H1 (cell line): ENCODE results near the gene PTPRG. TPM values are rescaled to one million over a fixed set of nuclear protein-coding genes. Genes with fewer than 3 reads are reported as not detected.
A peak's percentile ranks its signal among the peaks of the same experiment; 100 is the strongest.

Experiments used
- CTCF ChIA-PET: fragments of 300-600 bp; sonication (Branson Sonifier 250); formaldehyde crosslinking; loops from one replicate; lab custom pipeline; 2021; ENCODE audit not compliant: partially characterized antibody; lab: Charles Lee
- POLR2A ChIA-PET: fragments of 300-600 bp; sonication (Branson Sonifier 250); formaldehyde crosslinking; loops from one replicate; lab custom pipeline; 2021; ENCODE audit warnings: inconsistent platforms; ENCODE audit not compliant: partially characterized antibody; lab: Charles Lee
- DNase-seq, 2 experiments: peaks; one replicate each; pipeline versions ENCODE4 v3.0.0 to v3.0.0-alpha.2; 2010 to 2022; ENCODE audit warnings: low spot score in 2 of 2, low read depth in 1 of 2, mixed read lengths in 1 of 2
- FAIRE-seq: peaks from 2 replicates; lab custom pipeline; 2011; peaks lifted over from hg19 to GRCh38; lab: Jason Lieb, UNC
- H2AFZ ChIP-seq: 2 replicates; pipeline ENCODE4 v1.8.1; 2012; ENCODE audit warnings: low read length, inconsistent platforms
- H2AK5ac ChIP-seq: 2 replicates; pipeline ENCODE4 v1.6.1; 2013; ENCODE audit warnings: low read depth, low read length
- H2BK120ac ChIP-seq: replicated peaks from 2 replicates; pipeline ENCODE3; 2013; ENCODE audit warnings: low read depth, low read length, inconsistent platforms
- H2BK12ac ChIP-seq: 2 replicates; pipeline ENCODE4 v1.6.1; 2013; ENCODE audit warnings: low read depth, low read length
- H2BK15ac ChIP-seq: 2 replicates; pipeline ENCODE4 v1.6.1; 2013; ENCODE audit warnings: low read length
- H2BK20ac ChIP-seq: 2 replicates; pipeline ENCODE4 v1.6.1; 2013; ENCODE audit warnings: low read length
- H2BK5ac ChIP-seq: 2 replicates; pipeline ENCODE4 v1.6.1; 2013; ENCODE audit warnings: low read depth, low read length
- H3K14ac ChIP-seq: 2 replicates; pipeline ENCODE4 v1.6.1; 2013; ENCODE audit warnings: inconsistent platforms; ENCODE audit not compliant: insufficient read length
- H3K18ac ChIP-seq: 2 replicates; pipeline ENCODE4 v1.6.1; 2013; ENCODE audit warnings: low read length; ENCODE audit errors: extremely low read depth
- H3K23ac ChIP-seq: 2 replicates; pipeline ENCODE4 v1.6.1; 2013; ENCODE audit warnings: inconsistent platforms; ENCODE audit not compliant: insufficient read length
- H3K23me2 ChIP-seq: 2 replicates; pipeline ENCODE4 v1.6.1; 2013; ENCODE audit warnings: low read depth, low read length
- H3K27ac ChIP-seq: 2 replicates; pipeline ENCODE4 v1.6.1; 2011; ENCODE audit warnings: low read depth, low read length, inconsistent platforms
- H3K27me3 ChIP-seq, 4 experiments: replicated peaks in 1 of 4; 1 replicate in 1 of 4; 2 replicates in 3 of 4; pipeline versions ENCODE4 v1.6.1 to v1.8.1; 2011 to 2013; ENCODE audit warnings: low read length in 3 of 4, mild to moderate bottlenecking in 3 of 4, inconsistent platforms in 2 of 4, mixed read lengths in 2 of 4, moderate library complexity in 1 of 4; ENCODE audit not compliant: control insufficient read depth in 3 of 4, insufficient read depth in 3 of 4; ENCODE audit errors: extremely low read depth in 1 of 4
- H3K36me3 ChIP-seq, 4 experiments: 2 replicates each; pipeline versions ENCODE4 v1.6.1 to v1.8.1; 2011 to 2013; ENCODE audit warnings: mild to moderate bottlenecking in 4 of 4, low read length in 3 of 4, moderate library complexity in 2 of 4, control low read depth in 1 of 4, inconsistent platforms in 1 of 4; ENCODE audit not compliant: insufficient read depth in 4 of 4, control insufficient read depth in 2 of 4
- H3K4ac ChIP-seq: replicated peaks from 2 replicates; pipeline ENCODE3; 2013; ENCODE audit warnings: low read length, low read depth, mixed read lengths, inconsistent platforms; ENCODE audit not compliant: insufficient read length
- H3K4me1 ChIP-seq, 4 experiments: replicated peaks in 1 of 4; 1 replicate in 1 of 4; 2 replicates in 3 of 4; pipeline versions ENCODE4 v1.6.1 to v1.8.1; 2011 to 2013; ENCODE audit warnings: low read length in 3 of 4, inconsistent platforms in 2 of 4, mixed read lengths in 1 of 4; ENCODE audit not compliant: insufficient read depth in 4 of 4, control insufficient read depth in 3 of 4
- H3K4me2 ChIP-seq, 2 experiments: 2 replicates each; pipeline versions ENCODE4 v1.6.1 to v1.8.1; 2011 to 2013; ENCODE audit warnings: low read depth in 2 of 2, low read length in 2 of 2, control low read depth in 1 of 2, inconsistent platforms in 1 of 2, mild to moderate bottlenecking in 1 of 2; ENCODE audit not compliant: insufficient read depth in 1 of 2
- H3K4me3 ChIP-seq, 4 experiments: fragments of 200-600, 300-600 bp in 1 of 4; sonication (generic), shearing (Covaris generic), sonication (Bioruptor Twin) in 1 of 4; 2 replicates each; pipeline versions ENCODE4 v1.5.1 to v1.8.1; 2011 to 2016; ENCODE audit warnings: low read length in 4 of 4, low read depth in 3 of 4, control low read depth in 2 of 4, inconsistent platforms in 2 of 4, mild to moderate bottlenecking in 2 of 4, mixed read lengths in 1 of 4, moderate library complexity in 1 of 4; ENCODE audit not compliant: insufficient read depth in 2 of 4; ENCODE audit errors: extremely low read depth in 1 of 4
- H3K56ac ChIP-seq: replicated peaks from 2 replicates; pipeline ENCODE3; 2013; ENCODE audit warnings: low read depth, mild to moderate bottlenecking, mixed read lengths, low read length, inconsistent platforms; ENCODE audit not compliant: insufficient read length
- H3K79me1 ChIP-seq: 2 replicates; pipeline ENCODE4 v1.6.1; 2013; ENCODE audit warnings: low read depth, low read length, control low read depth
- H3K79me2 ChIP-seq, 2 experiments: 2 replicates each; pipeline versions ENCODE4 v1.6.1 to v1.8.1; 2012 to 2013; ENCODE audit warnings: low read length in 2 of 2, mild to moderate bottlenecking in 2 of 2, inconsistent platforms in 1 of 2; ENCODE audit not compliant: insufficient read depth in 2 of 2, control insufficient read depth in 1 of 2
- H3K9ac ChIP-seq, 4 experiments: replicated peaks in 1 of 4; 1 replicate in 1 of 4; 2 replicates in 3 of 4; pipeline versions ENCODE4 v1.6.1 to v1.8.1; 2011 to 2013; ENCODE audit warnings: low read depth in 3 of 4, low read length in 3 of 4, control low read depth in 2 of 4, mild to moderate bottlenecking in 2 of 4, moderate library complexity in 2 of 4, inconsistent platforms in 1 of 4; ENCODE audit errors: extremely low read depth in 1 of 4
- H3K9me3 ChIP-seq, 2 experiments: 2 replicates each; pipeline versions ENCODE4 v1.6.1 to v1.8.1; 2012 to 2013; ENCODE audit warnings: mild to moderate bottlenecking in 2 of 2, moderate library complexity in 2 of 2, control low read depth in 1 of 2, inconsistent platforms in 1 of 2, low read depth in 1 of 2, low read length in 1 of 2, mixed read lengths in 1 of 2; ENCODE audit not compliant: insufficient read depth in 2 of 2
- H4K20me1 ChIP-seq, 2 experiments: replicated peaks in 1 of 2; 2 replicates each; pipeline versions ENCODE3 to v1.8.1; 2011 to 2013; ENCODE audit warnings: inconsistent platforms in 2 of 2, low read length in 2 of 2, mild to moderate bottlenecking in 1 of 2; ENCODE audit not compliant: insufficient read depth in 2 of 2, control insufficient read depth in 1 of 2
- H4K5ac ChIP-seq: 2 replicates; pipeline ENCODE4 v1.6.1; 2013; ENCODE audit warnings: low read length, low read depth, mixed read lengths, inconsistent platforms; ENCODE audit not compliant: insufficient read length
- H4K8ac ChIP-seq: 2 replicates; pipeline ENCODE4 v1.8.0; 2013; ENCODE audit warnings: mild to moderate bottlenecking, moderate library complexity, low read length, inconsistent platforms; ENCODE audit not compliant: insufficient read depth; ENCODE audit errors: extremely low read depth
- H4K91ac ChIP-seq: replicated peaks from 2 replicates; pipeline ENCODE3; 2013; ENCODE audit warnings: low read length, mixed read lengths, inconsistent platforms; ENCODE audit not compliant: insufficient read length
- ASH2L ChIP-seq: fragments of 200-600, 300-600 bp; sonication (generic); IDR thresholded peaks from one replicate; pipeline ENCODE4 v1.7.1; 2017; ENCODE audit warnings: low read length
- CREB1 ChIP-seq: IDR thresholded peaks from 2 replicates; pipeline ENCODE4 v1.6.1; 2012; ENCODE audit warnings: inconsistent platforms
- GABPA ChIP-seq: IDR thresholded peaks from 2 replicates; pipeline ENCODE4 v1.6.1; 2011; ENCODE audit warnings: mild to moderate bottlenecking, low read length, moderate library complexity, borderline replicate concordance; ENCODE audit not compliant: insufficient read depth
- GTF2F1 ChIP-seq: IDR thresholded peaks from 2 replicates; pipeline ENCODE4 v1.6.1; 2012; ENCODE audit warnings: low read depth, low read length, improper control_type of control experiment, borderline replicate concordance
- JUN ChIP-seq: IDR thresholded peaks from 2 replicates; pipeline ENCODE4 v1.6.1; 2011; ENCODE audit warnings: low read depth, mild to moderate bottlenecking, improper control_type of control experiment, low read length
- NRF1 ChIP-seq: IDR thresholded peaks from 2 replicates; pipeline ENCODE4 v1.6.1; 2011; ENCODE audit warnings: mild to moderate bottlenecking, low read depth, low read length, improper control_type of control experiment
- POLR2AphosphoS5 ChIP-seq: IDR thresholded peaks from 2 replicates; pipeline ENCODE4 v1.6.1; 2011; ENCODE audit warnings: low read depth, low read length
- RAD21 ChIP-seq, 2 experiments: IDR thresholded peaks in 1 of 2; conservative IDR thresholded peaks in 1 of 2; 2 replicates each; pipeline ENCODE4 v1.6.1; 2011; ENCODE audit warnings: low read depth in 2 of 2, low read length in 2 of 2, improper control_type of control experiment in 1 of 2, inconsistent platforms in 1 of 2, mild to moderate bottlenecking in 1 of 2, moderate library complexity in 1 of 2
- SIX5 ChIP-seq: IDR thresholded peaks from 2 replicates; pipeline ENCODE4 v1.6.1; 2011; ENCODE audit warnings: mild to moderate bottlenecking, low read depth, low read length
- TBP ChIP-seq: IDR thresholded peaks from 2 replicates; pipeline ENCODE4 v1.6.1; 2011; ENCODE audit warnings: low read depth, low read length, improper control_type of control experiment
- TEAD4 ChIP-seq: IDR thresholded peaks from 2 replicates; pipeline ENCODE4 v1.6.1; 2012; ENCODE audit warnings: low read depth, low read length, inconsistent platforms, mixed read lengths
- ZNF274 ChIP-seq: IDR thresholded peaks from 2 replicates; pipeline ENCODE4 v1.7.0; 2012; ENCODE audit warnings: low read length, borderline replicate concordance; ENCODE audit errors: extremely low read depth
- WGBS, 2 experiments: shearing (Covaris generic) in 1 of 2; methylation state at CpG; one replicate each; pipeline versions ENCODE4 v1.1.6 to v1.1.7; 2013 to 2015; ENCODE audit warnings: low lambda C conversion rate in 2 of 2, mixed read lengths in 2 of 2, inconsistent platforms in 1 of 2, low coverage in 1 of 2, missing lambda C conversion rate in 1 of 2; ENCODE audit not compliant: insufficient replicate concordance in 2 of 2, insufficient coverage in 1 of 2, insufficient read length in 1 of 2; ENCODE audit errors: extremely low coverage in 1 of 2, missing lambda C conversion rate in 1 of 2; 5-methylcytosine and 5-hydroxymethylcytosine counted together
- polyA plus RNA-seq, 7 experiments: library from polyadenylated mRNA; depleted of rRNA in 3 of 7; stranded (reverse) in 5 of 7; unstranded in 2 of 7; fragments of >200 nt in 5 of 7; fragments of 200-250 nt in 2 of 7; gene quantifications; 1 replicate in 5 of 7; 2 replicates in 1 of 7; 4 replicates in 1 of 7; pipeline versions ENCODE4 v1.2.1 to v1.2.3, GENCODE V29; 2011 to 2013; ENCODE audit warnings: missing spikeins in 2 of 7, mixed read lengths in 2 of 7
- total RNA-seq: library from RNA; stranded (reverse); fragmentation: NEBNext Ultra II Directional; extraction: Animal tissue kit (Norgen Biotek cat#: 25700); gene quantifications from 2 replicates; pipeline ENCODE4 v1.2.1, GENCODE V29; 2021

Gene PTPRG
- total and polyA plus RNA-seq, 2 of the 8 experiments (the other 6 are each of a cell fraction or from before 2014, with no cell fraction given): 23.3 to 96.2 TPM

GRCh38 chr3:61789861-61790260, 228.5 kb downstream of the PTPRG start:
- Histone ChIP-seq H2BK120ac (no peak overlapping the region), H3K18ac (no peak overlapping the region; the same call in 1 of the 2 replicates), H3K79me1 (peaks cover 6% of the 10 kb centered on the region), H3K9ac (no peak overlapping the region; a peak in 1 of 7 replicates), H3K14ac (no peak overlapping the region), H3K56ac (no peak overlapping the region), H3K4me2 (no peak overlapping the region), H3K4me3 (no peak overlapping the region), H3K79me2 (peaks cover 0 to 99% of the 10 kb centered on the region in 2 experiments; a peak in 3 of 4 replicates), H2BK15ac (no peak overlapping the region), H2AK5ac (peak overlapping the region; percentile 30; the same call in 1 of the 2 replicates), H3K27ac (no peak overlapping the region), H2BK5ac (no peak overlapping the region), H4K91ac (no peak overlapping the region), H3K9me3 (no peaks in the 10 kb centered on the region), H3K23ac (no peak overlapping the region), H2BK12ac (no peak overlapping the region), H3K23me2 (no peaks in the 10 kb centered on the region), H3K4me1 (peaks cover 0 to 4% (median 0%) of the 10 kb centered on the region in 4 experiments; a peak in 2 of 7 replicates), H3K27me3 (no peaks in the 10 kb centered on the region), H3K36me3 (no peaks in the 10 kb centered on the region), H2AFZ (no peak overlapping the region), H4K20me1 (peaks cover 8 to 11% of the 10 kb centered on the region in 2 experiments), H2BK20ac (no peak overlapping the region), H4K8ac (no peak overlapping the region; the same call in 1 of the 2 replicates), H3K4ac (no peak overlapping the region), H4K5ac (no peak overlapping the region)
- FAIRE-seq (no peak), DNase-seq (no peak)
- POLR2A ChIA-PET: interaction anchor here (2.5 kb wide), 1 partner anchor 11 kb away, joined by 6 read pairs; no protein-coding TSS in a partner anchor
- CTCF ChIA-PET: interaction anchor here (0.7 to 0.8 kb wide), 2 partner anchors 8 to 1241 kb away, joined by 3 to 4 read pairs; no protein-coding TSS in a partner anchor
- 81% methylated on average over 3 of the region's 3 CpGs; no CpG with 5 or more reads in 1 of the 2 experiments for WGBS, 2 experiments
- no peak for TF ChIP-seq GTF2F1
- no peak for TF ChIP-seq POLR2AphosphoS5
- no peak for TF ChIP-seq CREB1
- no peak for TF ChIP-seq JUN
- no peak for TF ChIP-seq ZNF274
- no peak for TF ChIP-seq NRF1
- no peak for TF ChIP-seq RAD21 (IDR thresholded peaks at IDR 0.05 in 1 of 2, conservative IDR thresholded peaks at IDR 0.05 in 1 of 2; ENCODE audit: low read depth in 2 of 2, low read length in 2 of 2)
- no peak for TF ChIP-seq ASH2L
- no peak for TF ChIP-seq TEAD4
- no peak for TF ChIP-seq GABPA
- no peak for TF ChIP-seq TBP
- no peak for TF ChIP-seq SIX5
